H9 (cell line): ENCODE data around the gene GABRB1. TPM values are rescaled to one million over a fixed set of nuclear protein-coding genes. Genes with fewer than 3 reads are reported as not detected.
A peak's percentile ranks its signal among the peaks of the same experiment; 100 is the strongest.

Experiments
- DNase-seq: peaks from one replicate; pipeline ENCODE4 v3.0.0-alpha.2; 2017
- H2AFZ ChIP-seq: one replicate; pipeline ENCODE4 v1.6.1; 2013; ENCODE audit warnings: mild to moderate bottlenecking, low read length, control low read depth, moderate library complexity
- H2AK5ac ChIP-seq: 2 replicates; pipeline ENCODE4 v1.6.1; 2013; ENCODE audit warnings: low read length, control low read depth, mixed read lengths; ENCODE audit not compliant: insufficient read length
- H2BK120ac ChIP-seq: one replicate; pipeline ENCODE4 v1.6.1; 2013; ENCODE audit warnings: low read depth, mild to moderate bottlenecking, low read length, control low read depth, inconsistent platforms; ENCODE audit not compliant: poor library complexity, severe bottlenecking
- H2BK12ac ChIP-seq: 2 replicates; pipeline ENCODE4 v1.6.1; 2013; ENCODE audit warnings: low read length, control low read depth, mixed read lengths, low read depth; ENCODE audit not compliant: insufficient read length
- H2BK15ac ChIP-seq: 2 replicates; pipeline ENCODE4 v1.6.1; 2013; ENCODE audit warnings: low read depth, low read length, control low read depth
- H2BK20ac ChIP-seq: one replicate; pipeline ENCODE4 v1.6.1; 2013; ENCODE audit warnings: low read depth, mild to moderate bottlenecking, low read length, control low read depth, inconsistent platforms; ENCODE audit not compliant: poor library complexity, severe bottlenecking
- H2BK5ac ChIP-seq: 2 replicates; pipeline ENCODE4 v1.6.1; 2013; ENCODE audit warnings: low read length, control low read depth, mixed read lengths; ENCODE audit not compliant: insufficient read length
- H3K14ac ChIP-seq: 2 replicates; pipeline ENCODE4 v1.6.1; 2013; ENCODE audit warnings: low read length, control low read depth; ENCODE audit not compliant: insufficient read depth
- H3K18ac ChIP-seq: 2 replicates; pipeline ENCODE4 v1.6.1; 2013; ENCODE audit warnings: low read depth, mild to moderate bottlenecking, mixed read lengths, low read length, control low read depth; ENCODE audit not compliant: insufficient read length
- H3K23ac ChIP-seq: 2 replicates; pipeline ENCODE4 v1.6.1; 2013; ENCODE audit warnings: low read length, control low read depth, mixed read lengths, low read depth; ENCODE audit not compliant: insufficient read length
- H3K23me2 ChIP-seq: 2 replicates; pipeline ENCODE4 v1.6.1; 2013; ENCODE audit warnings: low read depth, mild to moderate bottlenecking, mixed read lengths, low read length, control low read depth; ENCODE audit not compliant: insufficient read length, poor library complexity, severe bottlenecking
- H3K27ac ChIP-seq: 2 replicates; pipeline ENCODE4 v1.5.1; 2013; ENCODE audit warnings: low read length, control low read depth, mixed read lengths, low read depth; ENCODE audit not compliant: insufficient read length
- H3K27me3 ChIP-seq: 2 replicates; pipeline ENCODE4 v1.6.1; 2013; ENCODE audit warnings: low read length, control low read depth, inconsistent platforms; ENCODE audit not compliant: insufficient read depth
- H3K4ac ChIP-seq: 2 replicates; pipeline ENCODE4 v1.6.1; 2013; ENCODE audit warnings: low read depth, mild to moderate bottlenecking, control low read depth, inconsistent platforms, low read length, moderate library complexity
- H3K4me1 ChIP-seq: 2 replicates; pipeline ENCODE4 v1.6.1; 2013; ENCODE audit warnings: low read length, control low read depth, inconsistent platforms; ENCODE audit not compliant: insufficient read depth
- H3K4me2 ChIP-seq: 2 replicates; pipeline ENCODE4 v1.6.1; 2013; ENCODE audit warnings: low read length, control low read depth, mixed read lengths; ENCODE audit not compliant: insufficient read length, insufficient read depth
- H3K56ac ChIP-seq: 2 replicates; pipeline ENCODE4 v1.6.1; 2013; ENCODE audit warnings: low read depth, mild to moderate bottlenecking, mixed read lengths, low read length, control low read depth; ENCODE audit not compliant: insufficient read length
- H3K79me1 ChIP-seq: 2 replicates; pipeline ENCODE4 v1.6.1; 2013; ENCODE audit warnings: low read depth, mild to moderate bottlenecking, moderate library complexity, low read length, control low read depth, inconsistent platforms; ENCODE audit not compliant: insufficient read depth, poor library complexity, severe bottlenecking
- H3K79me2 ChIP-seq: 2 replicates; pipeline ENCODE4 v1.6.1; 2013; ENCODE audit warnings: low read length, control low read depth, inconsistent platforms; ENCODE audit not compliant: insufficient read depth
- H3K9ac ChIP-seq: 2 replicates; pipeline ENCODE4 v1.6.1; 2013; ENCODE audit warnings: low read length, control low read depth, mixed read lengths; ENCODE audit not compliant: insufficient read length; ENCODE audit errors: extremely low read depth
- H3K9me3 ChIP-seq: one replicate; pipeline ENCODE4 v1.6.1; 2013; ENCODE audit warnings: low read depth, low read length, inconsistent platforms; ENCODE audit not compliant: control insufficient read depth
- H3T11ph ChIP-seq: one replicate; pipeline ENCODE4 v1.6.1; 2013; ENCODE audit warnings: mild to moderate bottlenecking, low read length, control low read depth, inconsistent platforms
- H4K20me1 ChIP-seq: one replicate; pipeline ENCODE4 v1.6.1; 2013; ENCODE audit not compliant: control insufficient read depth, insufficient read length, insufficient read depth
- H4K5ac ChIP-seq: 2 replicates; pipeline ENCODE4 v1.6.1; 2013; ENCODE audit warnings: low read depth, mild to moderate bottlenecking, mixed read lengths, low read length, control low read depth; ENCODE audit not compliant: insufficient read length
- H4K8ac ChIP-seq: replicated peaks from 2 replicates; pipeline ENCODE4 v1.6.1; 2013; ENCODE audit warnings: low read length, control low read depth, mixed read lengths, low read depth; ENCODE audit not compliant: insufficient read length
- H4K91ac ChIP-seq: 2 replicates; pipeline ENCODE4 v1.6.1; 2013; ENCODE audit warnings: low read depth, mild to moderate bottlenecking, moderate library complexity, mixed read lengths, low read length, control low read depth; ENCODE audit not compliant: insufficient read length
- H3K27ac Mint-ChIP-seq, 3 experiments: 2 replicates in 2 of 3; 3 replicates in 1 of 3; pipeline ENCODE4 v1.8.0; 2020 to 2021; ENCODE audit warnings: mixed read lengths in 3 of 3, mild to moderate bottlenecking in 1 of 3, moderate library complexity in 1 of 3
- H3K27me3 Mint-ChIP-seq: 2 replicates; pipeline ENCODE4 v1.8.0; 2021; ENCODE audit warnings: low read depth, mild to moderate bottlenecking, moderate library complexity, mixed read lengths
- H3K36me3 Mint-ChIP-seq, 3 experiments: 2 replicates in 2 of 3; 3 replicates in 1 of 3; pipeline ENCODE4 v1.8.0; 2020 to 2021; ENCODE audit warnings: low read depth in 3 of 3, mixed read lengths in 3 of 3; ENCODE audit not compliant: insufficient read depth in 1 of 3
- H3K4me1 Mint-ChIP-seq, 2 experiments: 2 replicates each; pipeline ENCODE4 v1.8.0; 2020; ENCODE audit warnings: mixed read lengths in 2 of 2
- H3K4me3 Mint-ChIP-seq, 2 experiments: 2 replicates in 1 of 2; 3 replicates in 1 of 2; pipeline ENCODE4 v1.8.0; 2020 to 2021; ENCODE audit warnings: mild to moderate bottlenecking in 2 of 2, mixed read lengths in 2 of 2, moderate library complexity in 1 of 2
- H3K9me3 Mint-ChIP-seq, 2 experiments: 2 replicates in 1 of 2; 3 replicates in 1 of 2; pipeline ENCODE4 v1.8.0; 2020; ENCODE audit warnings: mild to moderate bottlenecking in 2 of 2, mixed read lengths in 2 of 2, moderate library complexity in 1 of 2
- CTCF ChIP-seq: fragments of 200-600 bp; sonication (generic); conservative IDR thresholded peaks from 3 replicates; pipeline ENCODE4 v1.8.0; 2021; ENCODE audit warnings: antibody characterized with exemption, mild to moderate bottlenecking
- total RNA-seq: library from RNA; stranded (reverse); gene quantifications from 2 replicates; pipeline ENCODE4 v1.2.1, GENCODE V29; 2021

The GABRB1 gene
- total RNA-seq, 1 experiment from 2014 or later = 0.39 TPM

- no peaks in the 10 kb centered on the region for H3K9me3 ChIP-seq
- Mint-ChIP-seq H3K9me3 (no peaks in the 10 kb centered on the region), H3K27ac (0 out of 7 replicates have a peak overlapping the region, but pooled peaks of 1 of the 3 experiments have one; percentile 21), H3K4me3 (no peak overlapping the region), H3K36me3 (no peaks in the 10 kb centered on the region), H3K4me1 (peaks cover 15 to 17% of the 10 kb centered on the region in 2 experiments), H3K27me3 (no peaks in the 10 kb centered on the region)
- no peaks in the 10 kb centered on the region for H3K23me2 ChIP-seq
- no peak overlapping the region for H3K14ac ChIP-seq
- H3K56ac ChIP-seq = no peak overlapping the region
- H2BK12ac ChIP-seq = no peak overlapping the region
- H3K27me3 ChIP-seq = no peaks in the 10 kb centered on the region
- H2BK5ac ChIP-seq = no peak overlapping the region
- no peak overlapping the region for H3K23ac ChIP-seq
- no peak overlapping the region for H4K5ac ChIP-seq
- no peak overlapping the region for H3T11ph ChIP-seq
- H3K4me1 ChIP-seq = peaks cover 5% of the 10 kb centered on the region; the same call in 1 of the 2 replicates
- no peaks in the 10 kb centered on the region for H3K79me2 ChIP-seq
- no peak overlapping the region for H4K8ac ChIP-seq
- H2BK20ac ChIP-seq = no peak overlapping the region
- no peaks in the 10 kb centered on the region for H3K79me1 ChIP-seq
- no peak for DNase-seq
- no peak overlapping the region for H3K18ac ChIP-seq
- H3K9ac ChIP-seq = no peak overlapping the region
- no peak overlapping the region for H2BK15ac ChIP-seq
- H4K91ac ChIP-seq = no peak overlapping the region
- no peak for TF ChIP-seq CTCF
- H4K20me1 ChIP-seq = no peaks in the 10 kb centered on the region
- H3K4me2 ChIP-seq = no peak overlapping the region
- H3K4ac ChIP-seq = no peak overlapping the region
- no peak overlapping the region for H2AK5ac ChIP-seq
- no peak overlapping the region for H2AFZ ChIP-seq
- H2BK120ac ChIP-seq = no peak overlapping the region
- no peak overlapping the region for H3K27ac ChIP-seq
Measured at GRCh38 chr4:47075919-47076318, 44.6 kb downstream of the GABRB1 start.
